Panc1 (cell line): ENCODE data around the gene ZNF493. TPM values are rescaled to one million over a fixed set of nuclear protein-coding genes. Genes with fewer than 3 reads are reported as not detected.

Source experiments
- ATAC-seq: fragments of 200-7000 bp; cut with Tn5 transposase; 2 replicates; pipeline ENCODE4 v1.9.1; 2020; ENCODE audit warnings: mild to moderate bottlenecking, moderate library complexity
- BruUV-seq: library from RNA; stranded (reverse); fragments of 400-500 nt; replicated peaks from 2 replicates; lab custom pipeline; 2021; lab: Mats Ljungman, UMichigan
- CTCF ChIA-PET: fragments of 300-600 bp; sonication (Branson Sonifier 250); formaldehyde crosslinking; loops from one replicate; lab custom pipeline; 2022; ENCODE audit warnings: antibody characterized with exemption; lab: Charles Lee
- POLR2A ChIA-PET: fragments of 300-600 bp; sonication (Branson Sonifier 250); formaldehyde crosslinking; loops from one replicate; lab custom pipeline; 2022; ENCODE audit warnings: antibody characterized with exemption; lab: Charles Lee
- DNase-seq: peaks from one replicate; pipeline ENCODE4 v3.0.0-alpha.2; 2010; ENCODE audit warnings: low read depth, low spot score
- H3K27ac ChIP-seq: 2 replicates; pipeline ENCODE4 v1.5.1; 2011; ENCODE audit warnings: mild to moderate bottlenecking, low read length, inconsistent platforms
- H3K27me3 ChIP-seq: fragments of 200-500 bp; sonication (Bioruptor generic); 2 replicates; pipeline ENCODE4 v1.6.0; 2014; ENCODE audit warnings: low read length, inconsistent platforms; ENCODE audit not compliant: control insufficient read depth, insufficient read depth
- H3K36me3 ChIP-seq: fragments of 200-500 bp; sonication (Bioruptor generic); 2 replicates; pipeline ENCODE4 v1.5.1; 2014; ENCODE audit warnings: inconsistent platforms, mild to moderate bottlenecking, low read length, moderate library complexity; ENCODE audit not compliant: control insufficient read depth, insufficient read depth
- H3K4me1 ChIP-seq: 2 replicates; pipeline ENCODE4 v1.5.1; 2011; ENCODE audit warnings: inconsistent platforms, mild to moderate bottlenecking, low read length, moderate library complexity; ENCODE audit not compliant: control insufficient read depth, insufficient read depth
- H3K4me3 ChIP-seq, 2 experiments: 2 replicates each; pipeline ENCODE4 v1.5.1; 2011 to 2012; ENCODE audit warnings: low read depth in 2 of 2, low read length in 2 of 2, mild to moderate bottlenecking in 2 of 2, inconsistent platforms in 1 of 2, moderate library complexity in 1 of 2
- H3K9me3 ChIP-seq: fragments of 200-500 bp; sonication (Bioruptor generic); 2 replicates; pipeline ENCODE4 v1.5.1; 2014; ENCODE audit warnings: low read depth, mild to moderate bottlenecking, inconsistent platforms, low read length, moderate library complexity; ENCODE audit not compliant: control insufficient read depth, insufficient read depth
- CTCF ChIP-seq: fragments of 450-650 bp; IDR thresholded peaks from 2 replicates; pipeline ENCODE4 v1.5.1; 2017; ENCODE audit warnings: mild to moderate bottlenecking
- POLR2AphosphoS5 ChIP-seq: IDR thresholded peaks from 2 replicates; pipeline ENCODE4 v1.6.1; 2012; ENCODE audit warnings: mild to moderate bottlenecking, low read depth, low read length, moderate library complexity
- SIN3A ChIP-seq: IDR thresholded peaks from 2 replicates; pipeline ENCODE4 v1.6.1; 2012; ENCODE audit warnings: low read depth, mild to moderate bottlenecking, low read length, moderate library complexity, borderline replicate concordance; ENCODE audit not compliant: insufficient read depth
- TCF7L2 ChIP-seq: IDR thresholded peaks from 2 replicates; pipeline ENCODE4 v1.6.1; 2011; ENCODE audit warnings: mild to moderate bottlenecking, low read depth, low read length, inconsistent platforms
- in situ Hi-C: cut with HindIII; loops from 2 replicates; pipeline ENCODE4 v1.10.0; 2016; ENCODE audit warnings: low sequenced_read_pairs, low pct_unique_long_range_greater_than_20kb
- intact Hi-C: fragments of 100-400 bp; cut with micrococcal nuclease; formaldehyde crosslinking; loops from one replicate; pipeline ENCODE4 v1.10.0; 2022; ENCODE audit not compliant: unreplicated experiment
- total RNA-seq: library from RNA; stranded (reverse); gene quantifications from one replicate; pipeline ENCODE4 v1.2.1, GENCODE V29; 2021; ENCODE audit not compliant: unreplicated experiment
- TF ChIP-seq, protein P1 (sequence below), 2 experiments: IDR thresholded peaks; 2 replicates each; pipeline ENCODE4 v1.6.1; 2011 to 2012; ENCODE audit warnings: low read depth in 2 of 2, control low read depth in 1 of 2, low read length in 1 of 2, mild to moderate bottlenecking in 1 of 2, moderate library complexity in 1 of 2; ENCODE audit not compliant: insufficient read depth in 1 of 2

ZNF493 gene
- total RNA-seq, 1 experiment from 2014 or later: 8.5 TPM

DNA sequence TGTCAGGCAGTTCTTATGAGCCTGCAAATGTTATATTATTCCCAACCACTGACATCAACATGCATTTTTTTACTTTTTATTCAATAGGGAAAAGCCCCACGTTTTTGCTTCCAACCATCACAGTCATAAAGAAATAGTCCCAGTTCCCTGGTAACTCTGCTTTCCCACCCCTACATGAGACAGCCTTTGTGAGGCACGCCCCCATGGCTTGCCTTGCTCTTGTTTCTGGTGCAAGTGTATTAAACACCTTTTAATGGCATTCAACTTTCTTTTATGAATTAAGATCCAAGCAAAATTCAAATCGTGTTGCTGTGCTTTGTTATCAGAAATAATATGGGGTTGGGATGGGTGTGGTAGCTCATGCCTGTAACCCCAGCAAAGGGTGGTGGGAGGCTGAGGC lies 54.3 kb downstream of the ZNF493 start:
- H3K27me3 ChIP-seq: no peaks in the 10 kb centered on the region
- intact Hi-C loops (no loop called here), in situ Hi-C loops (no loop called here)
- ChIA-PET CTCF (no interaction called here), POLR2A (no interaction called here)
- H3K27ac ChIP-seq: no peak overlapping the region
- H3K4me1 ChIP-seq: no peaks in the 10 kb centered on the region
- H3K4me3 ChIP-seq: no peak overlapping the region
- TF ChIP-seq SIN3A (no peak), CTCF (no peak), POLR2AphosphoS5 (no peak)
- TF ChIP-seq, protein P1, sequence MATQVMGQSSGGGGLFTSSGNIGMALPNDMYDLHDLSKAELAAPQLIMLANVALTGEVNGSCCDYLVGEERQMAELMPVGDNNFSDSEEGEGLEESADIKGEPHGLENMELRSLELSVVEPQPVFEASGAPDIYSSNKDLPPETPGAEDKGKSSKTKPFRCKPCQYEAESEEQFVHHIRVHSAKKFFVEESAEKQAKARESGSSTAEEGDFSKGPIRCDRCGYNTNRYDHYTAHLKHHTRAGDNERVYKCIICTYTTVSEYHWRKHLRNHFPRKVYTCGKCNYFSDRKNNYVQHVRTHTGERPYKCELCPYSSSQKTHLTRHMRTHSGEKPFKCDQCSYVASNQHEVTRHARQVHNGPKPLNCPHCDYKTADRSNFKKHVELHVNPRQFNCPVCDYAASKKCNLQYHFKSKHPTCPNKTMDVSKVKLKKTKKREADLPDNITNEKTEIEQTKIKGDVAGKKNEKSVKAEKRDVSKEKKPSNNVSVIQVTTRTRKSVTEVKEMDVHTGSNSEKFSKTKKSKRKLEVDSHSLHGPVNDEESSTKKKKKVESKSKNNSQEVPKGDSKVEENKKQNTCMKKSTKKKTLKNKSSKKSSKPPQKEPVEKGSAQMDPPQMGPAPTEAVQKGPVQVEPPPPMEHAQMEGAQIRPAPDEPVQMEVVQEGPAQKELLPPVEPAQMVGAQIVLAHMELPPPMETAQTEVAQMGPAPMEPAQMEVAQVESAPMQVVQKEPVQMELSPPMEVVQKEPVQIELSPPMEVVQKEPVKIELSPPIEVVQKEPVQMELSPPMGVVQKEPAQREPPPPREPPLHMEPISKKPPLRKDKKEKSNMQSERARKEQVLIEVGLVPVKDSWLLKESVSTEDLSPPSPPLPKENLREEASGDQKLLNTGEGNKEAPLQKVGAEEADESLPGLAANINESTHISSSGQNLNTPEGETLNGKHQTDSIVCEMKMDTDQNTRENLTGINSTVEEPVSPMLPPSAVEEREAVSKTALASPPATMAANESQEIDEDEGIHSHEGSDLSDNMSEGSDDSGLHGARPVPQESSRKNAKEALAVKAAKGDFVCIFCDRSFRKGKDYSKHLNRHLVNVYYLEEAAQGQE (IDR thresholded peaks at IDR 0.05; ENCODE audit: insufficient read depth in 1 of 2, low read depth in 2 of 2, low read length in 1 of 2): no peak
- no TSS peak for BruUV-seq
- no peaks in the 10 kb centered on the region; the same call in 1 of the 2 replicates for H3K36me3 ChIP-seq
- ATAC-seq (no peak), DNase-seq (no peak)
- H3K9me3 ChIP-seq: peaks cover 8% of the 10 kb centered on the region; the same call in 1 of the 2 replicates

DNA sequence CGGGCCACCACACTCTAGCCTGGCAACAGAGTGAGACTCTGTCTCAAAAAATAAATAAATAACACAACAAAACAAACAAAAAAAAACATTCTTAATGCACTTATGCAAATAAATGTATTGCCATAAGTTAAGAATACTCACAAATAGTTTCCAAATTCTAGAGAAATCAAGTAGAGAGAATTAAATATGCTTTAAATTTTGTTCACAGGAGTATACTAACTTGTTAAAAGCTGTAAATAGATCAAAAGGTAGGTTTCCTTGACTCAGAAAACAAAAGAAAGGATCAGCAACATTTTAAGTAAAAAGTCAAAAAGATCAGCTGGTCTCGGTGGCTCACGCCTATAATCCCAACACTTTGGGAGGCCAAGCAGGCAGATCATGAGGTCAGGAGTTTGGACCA lies 58.0 kb downstream of the ZNF493 start:
- ChIA-PET POLR2A (interaction anchor here (0.7 kb wide), 1 partner anchor 11 kb away, joined by 4 read pairs; no protein-coding TSS in a partner anchor), CTCF (no interaction called here)
- H3K9me3 ChIP-seq: peaks cover 14% of the 10 kb centered on the region; the same call in 1 of the 2 replicates
- no peak for DNase-seq
- TF ChIP-seq CTCF (no peak), TCF7L2 (no peak), SIN3A (no peak), POLR2AphosphoS5 (no peak)
- TF ChIP-seq, protein P1 (IDR thresholded peaks at IDR 0.05; ENCODE audit: insufficient read depth in 1 of 2, low read depth in 2 of 2, low read length in 1 of 2): no peak
- H3K27ac ChIP-seq: no peak overlapping the region
- intact Hi-C loops (no loop called here), in situ Hi-C loops (no loop called here)
- no peak overlapping the region for H3K4me3 ChIP-seq
- H3K4me1 ChIP-seq: no peaks in the 10 kb centered on the region
- no peaks in the 10 kb centered on the region; the same call in 1 of the 2 replicates for H3K36me3 ChIP-seq
- no TSS peak for BruUV-seq
- no peaks in the 10 kb centered on the region for H3K27me3 ChIP-seq
- no peak for ATAC-seq
